Erythroblast (primary cell): ENCODE results near the gene DOCK11.

ENCODE experiments used
- DNase-seq, 2 experiments: peaks; one replicate each; lab custom pipeline; 2025; lab: John Stamatoyannopoulos, UW
- GATA1 ChIP-seq: IDR thresholded peaks from 2 replicates; pipeline ENCODE4 v1.6.1; 2011; ENCODE audit warnings: low read depth, mild to moderate bottlenecking, control low read depth, low read length, moderate library complexity
- POLR2A ChIP-seq: IDR thresholded peaks from 2 replicates; pipeline ENCODE4 v1.6.1; 2011; ENCODE audit warnings: mild to moderate bottlenecking, low read length

The DOCK11 gene

DNA sequence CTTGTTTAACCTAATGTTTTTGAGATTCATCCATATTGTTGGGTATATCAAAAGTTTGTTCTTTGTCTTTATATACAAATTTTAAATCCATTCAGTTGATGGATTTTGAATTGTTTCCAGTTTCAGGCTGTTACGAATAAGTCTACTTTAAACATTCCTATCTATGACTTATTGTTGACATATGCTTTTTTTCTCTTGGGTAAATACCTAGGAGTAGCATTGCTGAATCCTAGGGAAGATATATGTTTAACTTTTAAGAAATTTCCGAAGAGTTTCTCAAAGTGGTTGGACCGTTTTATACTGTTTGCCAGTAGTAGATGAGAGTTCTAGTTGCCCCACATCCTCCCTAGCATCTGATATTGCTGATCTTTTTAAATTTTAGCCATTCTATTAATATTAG lies 170.9 kb downstream of the DOCK11 start:
- no peak for DNase-seq
- no peak for TF ChIP-seq GATA1
- TF ChIP-seq POLR2A: no peak

DNA sequence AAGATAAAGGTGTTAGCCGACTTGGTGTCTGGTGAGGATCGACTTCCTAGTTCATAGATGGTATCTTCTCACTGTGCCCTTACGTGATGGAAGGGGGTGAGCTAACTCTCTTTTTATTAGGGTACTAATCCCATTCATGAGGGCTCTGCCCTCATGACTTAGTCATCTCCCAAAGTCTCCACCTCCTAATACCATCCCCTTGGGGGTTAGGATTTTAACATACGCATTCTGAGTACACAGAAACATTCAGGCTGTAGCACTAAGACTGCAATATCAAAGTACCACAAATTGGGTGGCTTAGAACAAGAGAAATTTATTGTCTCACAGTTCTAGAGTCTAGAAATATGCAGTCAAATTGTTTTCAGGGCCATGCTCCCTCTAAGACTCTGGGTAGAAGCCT lies 173.8 kb downstream of the DOCK11 start:
- DNase-seq: no peak
- no peak for TF ChIP-seq GATA1
- no peak for TF ChIP-seq POLR2A

DNA sequence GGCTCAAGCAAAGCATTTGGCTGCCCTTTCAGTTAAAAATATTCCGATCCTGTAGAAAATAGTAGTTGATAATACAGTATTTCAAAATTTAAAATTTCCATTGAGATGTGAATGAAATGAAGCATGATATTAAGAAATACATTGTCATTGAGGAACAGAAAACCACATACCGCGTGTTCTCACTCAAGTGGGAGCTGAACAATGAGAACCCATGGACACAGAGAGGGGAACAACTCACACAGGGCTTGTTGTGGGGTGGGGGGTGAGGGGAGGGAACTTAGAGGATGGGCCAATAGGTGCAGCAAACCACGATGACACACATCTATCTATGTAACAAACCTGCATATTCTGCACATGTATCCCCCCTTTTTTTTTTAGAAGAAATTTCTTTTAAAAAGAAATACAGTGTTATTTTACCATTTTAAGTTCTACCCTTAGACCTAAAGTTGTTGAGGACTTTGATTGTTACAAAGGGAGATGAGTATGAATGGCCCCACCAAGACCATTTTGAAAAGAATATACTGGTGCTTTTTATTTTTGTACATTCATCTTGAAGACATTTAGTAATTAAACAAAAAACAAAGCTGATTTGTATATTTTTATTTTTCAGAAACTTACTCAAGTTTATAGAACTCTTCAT lies 179.8 kb downstream of the DOCK11 start:
- DNase-seq: no peak
- TF ChIP-seq POLR2A: no peak
- TF ChIP-seq GATA1: no peak

DNA sequence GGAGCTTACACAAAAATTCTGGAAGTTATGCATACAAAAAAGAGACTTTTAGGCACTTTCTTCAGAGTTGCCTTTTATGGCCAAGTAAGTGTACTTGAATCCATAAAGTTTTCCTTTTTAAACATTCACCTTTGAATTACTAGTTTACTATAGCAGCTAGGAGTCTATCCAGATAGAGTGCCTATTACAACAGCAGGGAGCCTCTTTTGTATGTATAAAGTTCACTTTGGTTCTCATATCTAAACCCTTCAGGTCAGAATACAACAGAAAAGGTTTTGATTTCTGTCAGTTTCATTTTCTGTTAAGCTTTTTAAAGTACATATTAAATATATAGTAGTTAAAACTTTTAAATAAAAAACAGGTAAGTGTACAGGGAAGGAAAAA lies 180.3 kb downstream of the DOCK11 start:
- DNase-seq: no peak
- TF ChIP-seq GATA1 (no peak), POLR2A (no peak)

DNA sequence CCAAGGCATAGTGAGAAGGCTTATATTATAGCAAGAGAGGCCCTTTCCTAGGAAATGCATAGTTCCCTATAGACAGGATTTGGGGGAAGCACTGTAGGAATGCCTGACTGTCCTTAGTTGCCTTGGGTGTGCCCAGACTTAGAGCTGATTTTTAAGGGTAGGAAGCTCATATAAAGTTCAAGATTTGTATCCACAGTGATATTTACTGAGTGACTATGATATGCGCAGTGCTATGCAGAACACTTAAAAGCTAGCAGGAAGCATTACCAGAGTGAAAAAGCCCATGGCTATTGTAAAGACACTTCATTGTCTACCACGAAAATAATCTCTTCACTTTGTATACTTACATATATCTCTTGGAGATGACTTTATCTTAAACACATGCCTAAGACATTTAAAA lies 181.7 kb downstream of the DOCK11 start:
- DNase-seq: no peak

DNA sequence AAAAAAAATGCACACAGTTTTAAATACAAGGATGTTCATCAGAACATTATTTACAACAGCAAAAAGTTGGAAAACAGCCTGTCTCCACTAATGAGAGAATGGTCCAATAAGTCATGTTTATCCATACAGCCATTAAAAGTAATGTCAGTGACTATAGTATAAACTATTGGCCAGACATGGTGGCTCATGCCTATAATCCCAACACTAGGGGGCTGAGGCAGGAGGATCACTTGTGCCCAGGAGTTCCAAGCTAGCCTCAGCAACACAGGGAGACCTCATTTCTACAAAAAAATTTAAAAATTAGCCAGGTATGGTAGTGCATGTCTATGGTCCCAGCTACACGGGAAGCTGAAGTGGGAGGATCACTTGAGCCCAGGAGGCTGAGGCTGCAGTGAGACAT lies 183.7 kb downstream of the DOCK11 start:
- TF ChIP-seq POLR2A (no peak), GATA1 (no peak)
- no peak for DNase-seq

More for the DNA sequence above, 181.7 kb downstream of the DOCK11 start:
- no peak for TF ChIP-seq POLR2A
- no peak for TF ChIP-seq GATA1

DNA sequence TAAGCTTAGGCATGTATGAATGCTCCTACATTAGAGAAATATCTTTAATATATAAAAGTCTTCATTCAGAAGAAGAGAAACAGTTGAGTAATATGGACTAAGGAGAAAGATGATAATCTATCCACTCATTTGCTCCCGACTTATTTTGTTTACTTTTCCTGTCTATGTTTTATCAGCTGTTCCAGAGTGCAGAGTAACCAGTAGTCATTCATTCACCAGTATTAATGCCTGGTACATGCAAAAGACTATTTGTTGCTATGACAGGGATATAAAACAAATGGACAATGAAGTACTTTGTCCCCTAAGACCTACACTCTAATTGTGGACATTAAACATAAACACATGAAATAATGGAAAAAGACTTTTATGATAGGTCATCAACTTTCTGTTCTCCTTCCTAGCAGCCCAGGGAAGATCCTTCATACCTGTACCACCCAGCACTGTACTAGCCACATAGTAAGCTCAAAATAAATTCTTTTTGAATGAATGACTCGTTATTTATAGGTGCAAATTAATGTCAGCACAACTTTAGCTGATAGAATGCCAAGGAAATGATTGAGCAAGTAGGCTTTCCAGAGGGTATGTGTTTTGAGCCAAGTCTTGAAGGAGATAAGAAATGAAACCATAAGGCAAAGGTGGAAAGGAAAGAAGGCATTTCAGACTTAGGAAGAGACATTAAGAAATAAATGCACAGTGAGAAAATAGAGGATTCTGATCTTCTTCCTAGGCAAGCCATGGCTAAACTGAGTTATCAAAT lies 186.8 kb downstream of the DOCK11 start:
- no peak for DNase-seq
- TF ChIP-seq GATA1: no peak
- no peak for TF ChIP-seq POLR2A

DNA sequence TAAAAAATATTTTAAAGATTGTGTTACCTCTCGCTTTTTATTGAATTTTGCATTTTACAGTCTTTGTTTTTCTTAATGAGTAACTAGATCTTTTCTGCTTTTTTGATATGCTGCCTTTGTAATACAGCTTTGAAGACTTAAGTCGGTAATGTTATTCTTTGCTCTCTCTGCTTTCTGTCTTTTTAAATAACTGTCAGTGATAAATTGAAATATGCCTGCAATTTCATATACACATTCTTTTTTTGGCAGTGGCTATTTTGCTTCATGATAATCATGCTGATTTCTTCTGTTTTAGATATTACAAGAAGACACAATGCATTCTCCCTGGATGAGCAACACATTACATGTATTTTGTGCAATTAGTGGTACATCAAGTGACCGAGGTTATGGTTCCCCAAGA lies 189.8 kb downstream of the DOCK11 start:
- no peak for DNase-seq
- no peak for TF ChIP-seq POLR2A
- no peak for TF ChIP-seq GATA1

DNA sequence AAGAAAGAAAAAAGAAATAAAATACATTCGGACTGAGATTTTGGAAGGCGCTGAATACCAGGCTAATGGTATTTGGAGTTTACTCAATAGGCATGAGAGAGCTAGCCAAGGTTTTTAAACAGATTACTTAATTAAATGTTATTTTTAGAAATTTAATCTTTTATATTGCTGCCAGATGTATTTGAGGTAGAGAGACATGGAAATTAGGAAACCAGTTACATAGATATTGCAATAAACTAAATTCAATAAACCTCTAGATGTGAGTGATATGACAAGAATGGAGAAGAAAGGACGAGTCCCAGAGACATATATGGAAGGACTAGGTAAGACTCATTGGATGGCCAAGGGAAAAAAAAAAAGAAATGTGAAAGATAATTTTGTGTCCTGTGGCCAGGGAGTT lies 193.3 kb downstream of the DOCK11 start:
- TF ChIP-seq POLR2A (no peak), GATA1 (no peak)
- no peak for DNase-seq

DNA sequence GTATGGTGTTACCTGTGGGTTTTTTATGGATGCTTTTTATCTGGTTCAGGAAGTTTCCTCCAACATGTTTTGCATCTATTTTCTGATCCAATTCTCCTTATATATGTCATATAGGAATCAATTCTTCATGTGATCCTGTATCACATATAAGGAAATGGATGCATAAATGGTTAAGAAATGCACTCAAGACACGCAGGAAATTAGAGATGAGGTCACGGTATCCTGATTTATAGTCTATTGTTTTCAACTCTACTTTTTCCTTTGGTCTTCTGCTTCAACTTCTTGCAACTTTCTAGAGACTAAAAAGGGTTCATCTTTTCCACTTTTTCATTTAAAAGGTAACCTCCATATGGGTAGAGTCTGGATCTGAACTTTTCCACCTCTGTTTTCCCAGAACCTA lies 198.2 kb downstream of the DOCK11 start:
- no peak for DNase-seq
- TF ChIP-seq GATA1: no peak
- no peak for TF ChIP-seq POLR2A

DNA sequence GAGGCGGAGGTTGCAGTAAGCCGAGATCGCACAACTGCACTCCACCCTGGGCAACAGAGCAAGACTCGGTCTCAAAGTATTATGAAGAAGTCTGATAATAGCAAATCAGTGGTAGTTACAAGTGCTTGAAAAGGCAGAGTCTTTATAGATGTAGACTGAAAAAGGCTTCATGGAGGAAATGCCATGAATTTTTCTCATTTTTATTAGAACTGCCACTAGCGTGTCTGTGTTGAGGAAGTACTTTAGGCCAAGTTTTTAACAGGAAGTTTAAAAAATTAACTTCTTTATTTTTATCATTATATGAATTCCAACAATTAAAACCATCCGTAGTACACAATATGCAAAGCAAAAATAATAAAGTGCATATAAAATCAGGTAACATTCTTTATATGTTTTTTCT lies 199.0 kb downstream of the DOCK11 start:
- DNase-seq: no peak
- TF ChIP-seq POLR2A (no peak), GATA1 (no peak)

DNA sequence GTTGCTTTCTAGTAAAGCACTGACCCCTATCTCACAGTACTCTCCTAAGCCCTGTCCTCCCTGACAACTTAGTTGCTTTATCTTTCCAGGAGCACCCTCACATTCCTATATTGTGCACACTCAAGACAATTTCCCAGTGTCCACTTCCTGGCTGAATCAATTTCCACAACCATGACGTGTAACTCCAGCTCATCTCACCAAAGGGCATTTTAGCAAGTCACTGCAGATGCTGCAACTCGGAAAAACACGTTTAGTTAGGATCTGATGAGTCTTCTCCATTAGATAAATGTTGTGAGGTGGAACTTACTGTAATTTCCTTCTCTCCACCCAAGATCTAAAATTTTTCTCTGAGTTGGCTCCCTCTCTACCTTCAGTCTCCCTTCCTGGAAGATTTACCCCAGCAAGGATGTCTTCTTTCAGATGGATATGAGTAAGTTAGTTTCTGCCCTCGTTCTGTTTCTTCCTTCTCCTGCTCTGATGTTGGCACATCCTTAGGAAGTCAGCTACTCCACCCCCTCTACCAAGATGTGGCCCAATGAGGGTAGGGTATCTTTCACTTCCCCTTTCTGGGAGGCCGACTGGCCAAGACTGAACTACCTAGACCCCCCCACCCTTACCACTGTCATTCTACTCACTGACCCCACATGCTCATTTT lies 203.0 kb downstream of the DOCK11 start:
- no peak for DNase-seq
- TF ChIP-seq POLR2A (no peak), GATA1 (no peak)

DNA sequence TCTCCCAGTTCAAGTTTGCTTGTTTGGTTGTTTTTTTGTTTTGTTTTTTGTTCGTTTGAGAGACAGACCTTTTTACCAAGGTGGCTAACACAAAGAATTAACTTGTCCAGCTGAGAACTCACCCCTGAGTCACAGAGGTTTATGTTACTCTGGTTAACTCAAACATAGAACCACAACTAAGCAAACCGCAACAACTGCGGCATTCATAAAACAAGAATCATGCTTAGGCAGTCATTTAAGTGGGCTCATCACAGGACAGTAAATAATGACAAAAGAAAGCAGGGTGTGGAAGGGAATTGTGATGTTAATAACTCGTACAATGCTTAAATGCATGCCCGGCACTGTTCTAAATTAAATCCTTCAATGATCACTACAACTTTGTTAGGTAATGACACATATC lies 207.1 kb downstream of the DOCK11 start:
- DNase-seq: no peak
- no peak for TF ChIP-seq POLR2A
- TF ChIP-seq GATA1: no peak

DNA sequence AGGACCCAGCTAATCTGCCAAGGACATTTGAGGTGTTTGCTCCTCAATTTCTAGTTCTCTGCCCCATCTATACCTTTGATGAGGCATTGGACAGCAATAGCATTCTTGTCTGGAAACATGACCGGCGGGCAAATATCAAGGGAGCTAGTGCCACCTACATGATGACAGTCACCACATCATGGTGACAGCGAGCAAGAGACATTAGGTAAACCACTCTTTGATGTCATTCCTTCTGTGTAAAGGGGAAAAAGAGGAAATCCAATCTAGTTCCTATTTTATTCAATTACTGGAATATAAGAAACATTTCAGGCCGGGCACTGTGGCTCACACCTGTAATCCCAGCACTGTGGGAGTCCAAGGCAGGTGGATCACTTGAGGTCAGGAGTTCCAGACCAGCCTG lies 211.1 kb downstream of the DOCK11 start:
- TF ChIP-seq GATA1 (no peak), POLR2A (no peak)
- DNase-seq: no peak
